OCI-LY7 (cell line): ENCODE data around the gene PACSIN2. TPM values are rescaled to one million over a fixed set of nuclear protein-coding genes. Genes with fewer than 3 reads are reported as not detected.
"Not testable (repeated sequence)": the region's sequence is repeated elsewhere in the genome, so short reads cannot be mapped to it uniquely, and the experiment has no call there.

ENCODE experiments used
- BruUV-seq: library from RNA; stranded (reverse); fragments of 400-500 nt; replicated peaks from 2 replicates; lab custom pipeline; 2021; lab: Mats Ljungman, UMichigan
- CTCF ChIA-PET: fragments of 300-600 bp; sonication (Branson Sonifier 250); formaldehyde crosslinking; loops from one replicate; lab custom pipeline; 2022; ENCODE audit warnings: antibody characterized with exemption; ENCODE audit not compliant: unreplicated experiment; lab: Charles Lee
- POLR2A ChIA-PET: fragments of 300-600 bp; sonication (Branson Sonifier 250); formaldehyde crosslinking; loops from one replicate; lab custom pipeline; 2022; ENCODE audit warnings: antibody characterized with exemption; lab: Charles Lee
- DNase-seq: peaks from one replicate; pipeline ENCODE4 v3.0.0-alpha.2; 2015; ENCODE audit warnings: low spot score
- H2AFZ ChIP-seq: fragments of 200-600 bp; sonication (generic), shearing (Covaris generic); 2 replicates; pipeline ENCODE4 v1.6.1; 2014; ENCODE audit warnings: mild to moderate bottlenecking, antibody characterized with exemption, low read length, moderate library complexity
- H3K27ac ChIP-seq: fragments of 200-600 bp; sonication (generic); 2 replicates; pipeline ENCODE4 v1.5.1; 2014; ENCODE audit warnings: mixed run types, low read depth, mild to moderate bottlenecking, moderate library complexity, low read length, inconsistent platforms; ENCODE audit not compliant: poor library complexity, severe bottlenecking
- H3K36me3 ChIP-seq: fragments of 200-600 bp; sonication (generic); 2 replicates; pipeline ENCODE4 v1.6.1; 2014; ENCODE audit warnings: mild to moderate bottlenecking, antibody characterized with exemption, low read length, moderate library complexity, mixed read lengths; ENCODE audit not compliant: insufficient read depth
- H3K4me1 ChIP-seq: fragments of 200-600 bp; sonication (generic); 2 replicates; pipeline ENCODE4 v1.5.1; 2014; ENCODE audit warnings: mild to moderate bottlenecking, low read length; ENCODE audit not compliant: insufficient read depth, poor library complexity, severe bottlenecking
- H3K4me2 ChIP-seq: fragments of 200-600 bp; sonication (generic); 2 replicates; pipeline ENCODE4 v1.6.1; 2014; ENCODE audit warnings: mild to moderate bottlenecking, low read length
- H3K4me3 ChIP-seq: fragments of 200-600 bp; sonication (generic); 2 replicates; pipeline ENCODE4 v1.5.1; 2014; ENCODE audit warnings: mild to moderate bottlenecking, low read depth, low read length; ENCODE audit not compliant: poor library complexity, severe bottlenecking
- H3K79me2 ChIP-seq: fragments of 200-600 bp; sonication (generic); 2 replicates; pipeline ENCODE4 v1.6.1; 2016; ENCODE audit warnings: low read depth, mild to moderate bottlenecking, low read length, moderate library complexity, mixed read lengths; ENCODE audit not compliant: insufficient read depth
- H3K9me2 ChIP-seq: fragments of 200-600 bp; sonication (generic); 2 replicates; pipeline ENCODE4 v1.6.1; 2016; ENCODE audit warnings: mild to moderate bottlenecking, low read length, mixed read lengths; ENCODE audit not compliant: insufficient read depth
- H3K9me3 ChIP-seq: fragments of 200-600 bp; sonication (generic); 2 replicates; pipeline ENCODE4 v1.6.1; 2014; ENCODE audit warnings: mild to moderate bottlenecking, mixed run types, low read length, mixed read lengths
- H4K20me1 ChIP-seq: fragments of 200-600 bp; sonication (generic); 2 replicates; pipeline ENCODE4 v1.6.1; 2014; ENCODE audit warnings: mild to moderate bottlenecking, antibody characterized with exemption, low read length, moderate library complexity, mixed read lengths; ENCODE audit not compliant: insufficient read depth
- CTCF ChIP-seq: fragments of 200-600 bp; sonication (generic); conservative IDR thresholded peaks from 2 replicates; pipeline ENCODE4 v1.5.1; 2014; ENCODE audit warnings: mild to moderate bottlenecking, antibody characterized with exemption, low read length, moderate library complexity, mixed read lengths
- EZH2phosphoT487 ChIP-seq: fragments of 200-600 bp; sonication (generic); IDR thresholded peaks from 2 replicates; pipeline ENCODE4 v1.6.1; 2018; ENCODE audit warnings: low read depth, borderline replicate concordance, mild to moderate bottlenecking, mixed run types, antibody characterized with exemption, low read length, moderate library complexity, mixed read lengths
- intact Hi-C: fragments of 100-400 bp; cut with micrococcal nuclease; formaldehyde crosslinking; loops from one replicate; pipeline ENCODE4 v1.10.0; 2022; ENCODE audit not compliant: unreplicated experiment
- total RNA-seq, 2 experiments: library from RNA; depleted of rRNA in 1 of 2; stranded (reverse); fragments of >200 nt in 1 of 2; shearing (Covaris generic) in 1 of 2; gene quantifications; 2 replicates each; pipeline ENCODE4 v1.2.3, GENCODE V29; 2014 to 2022

Gene PACSIN2
- total RNA-seq, 2 experiments from 2014 or later, result 25.4 to 41.7 TPM

- TF ChIP-seq EZH2phosphoT487 (no peak), CTCF (no peak)
- no TSS peak for BruUV-seq
- H2AFZ ChIP-seq, result no peak overlapping the region
- no peaks in the 10 kb centered on the region for H3K9me3 ChIP-seq
- H3K4me1 ChIP-seq, result peaks cover 36% of the 10 kb centered on the region
- H3K27ac ChIP-seq, result no peak overlapping the region
- no peaks in the 10 kb centered on the region for H3K79me2 ChIP-seq
- no peak for DNase-seq
- ChIA-PET POLR2A (no interaction called here), CTCF (no interaction called here)
- H3K36me3 ChIP-seq, result 0 out of 2 replicates have a peak, but pooled peaks cover 4% of the 10 kb centered on the region
- H3K4me3 ChIP-seq, result no peak overlapping the region
- no peak overlapping the region for H3K4me2 ChIP-seq
- no peaks in the 10 kb centered on the region for H4K20me1 ChIP-seq
- H3K9me2 ChIP-seq, result no peaks in the 10 kb centered on the region
- intact Hi-C loops, result no loop called here
These were observed 76.5 kb downstream of the PACSIN2 start for GRCh38 chr22:42938449-42938848.

GRCh38 chr22:42937164-42937843 is 77.6 kb downstream of the PACSIN2 start:
- POLR2A ChIA-PET, result interaction anchor here (0.6 kb wide), 1 partner anchor 119 kb away, joined by 3 read pairs; no protein-coding TSS in a partner anchor
- Histone ChIP-seq H3K4me2 (peak overlapping the region; percentile 31), H3K4me3 (no peak overlapping the region)

GRCh38 chr22:42936680-42937079 is 78.3 kb downstream of the PACSIN2 start:
- H4K20me1 ChIP-seq, H2AFZ ChIP-seq, intact Hi-C loops, H3K27ac ChIP-seq, H3K4me3 ChIP-seq, H3K9me2 ChIP-seq, POLR2A ChIA-PET, BruUV-seq, CTCF ChIA-PET, DNase-seq, H3K36me3 ChIP-seq, H3K9me3 ChIP-seq: not testable (repeated sequence)
- Histone ChIP-seq H3K4me2 (peak overlapping the region; percentile 31), H3K4me1 (peaks cover 54% of the 10 kb centered on the region), H3K79me2 (peaks cover 11% of the 10 kb centered on the region)

More at GRCh38 chr22:42937164-42937843, 77.6 kb downstream of the PACSIN2 start:
- Histone ChIP-seq H3K4me1 (peaks cover 48% of the 10 kb centered on the region), H3K27ac (no peak overlapping the region), H3K36me3 (no peaks in the 10 kb centered on the region), H3K9me2 (no peaks in the 10 kb centered on the region), H3K79me2 (peaks cover 10% of the 10 kb centered on the region), H3K9me3 (no peaks in the 10 kb centered on the region), H2AFZ (no peak overlapping the region), H4K20me1 (0 out of 2 replicates have a peak, but pooled peaks cover 3% of the 10 kb centered on the region)
- BruUV-seq, result no TSS peak
- DNase-seq, result peak; percentile 30
- intact Hi-C loops, result no loop called here
- CTCF ChIA-PET, result no interaction called here
- TF ChIP-seq EZH2phosphoT487 (no peak), CTCF (no peak)
